COLO668 (cell line): ENCODE results near the gene SCYGR1.
"Not testable (repeated sequence)": the region's sequence is repeated elsewhere in the genome, so short reads cannot be mapped to it uniquely, and the experiment has no call there.

Source experiments
- DNase-seq: peaks from one replicate; lab custom pipeline; 2025; ENCODE audit not compliant: unreplicated experiment; lab: John Stamatoyannopoulos, UW

The SCYGR1 gene

GRCh38 chr2:227374158-227374557 lies 13.6 kb downstream of the SCYGR1 start:
- no peak for DNase-seq

GRCh38 chr2:227373389-227373788 lies 14.4 kb downstream of the SCYGR1 start:
- DNase-seq: no peak

- DNase-seq: no peak
Measured at GRCh38 chr2:227370791-227371312, 16.9 kb downstream of the SCYGR1 start.

GRCh38 chr2:227370092-227370491 lies 17.7 kb downstream of the SCYGR1 start:
- DNase-seq: no peak

GRCh38 chr2:227368574-227368973 lies 19.2 kb downstream of the SCYGR1 start:
- no peak for DNase-seq

- DNase-seq: no peak
Measured at GRCh38 chr2:227367427-227367795, 20.3 kb downstream of the SCYGR1 start.

GRCh38 chr2:227366769-227367426 lies 20.9 kb downstream of the SCYGR1 start:
- DNase-seq: no peak

- no peak for DNase-seq
Measured at GRCh38 chr2:227365833-227366232, 21.9 kb downstream of the SCYGR1 start.

GRCh38 chr2:227364585-227365263 lies 23.0 kb downstream of the SCYGR1 start:
- not testable (repeated sequence) for DNase-seq

- DNase-seq: no peak
Measured at GRCh38 chr2:227363756-227364155, 24.0 kb downstream of the SCYGR1 start.

GRCh38 chr2:227360351-227360750 lies 27.4 kb downstream of the SCYGR1 start:
- DNase-seq: no peak

GRCh38 chr2:227351639-227352038 lies 36.1 kb downstream of the SCYGR1 start:
- no peak for DNase-seq

GRCh38 chr2:227349989-227350612 lies 37.6 kb downstream of the SCYGR1 start:
- no peak for DNase-seq

GRCh38 chr2:227348324-227348723 lies 39.4 kb downstream of the SCYGR1 start:
- no peak for DNase-seq

- no peak for DNase-seq
Measured at GRCh38 chr2:227347117-227347516, 40.6 kb downstream of the SCYGR1 start.

- DNase-seq: no peak
Measured at GRCh38 chr2:227344231-227344630, 43.5 kb downstream of the SCYGR1 start.

- no peak for DNase-seq
Measured at GRCh38 chr2:227341553-227341952, 46.2 kb downstream of the SCYGR1 start.

- no peak for DNase-seq
Measured at GRCh38 chr2:227340106-227340505, 47.6 kb downstream of the SCYGR1 start.

GRCh38 chr2:227339098-227339599 lies 48.6 kb downstream of the SCYGR1 start:
- no peak for DNase-seq
